ENCODE measurements around the gene WFDC1.
"Not testable (repeated sequence)": the region's sequence is repeated elsewhere in the genome, so short reads cannot be mapped to it uniquely, and the experiment has no call there.

The WFDC1 gene

GRCh38 chr16:84330685-84331050, 36.0 kb downstream of the WFDC1 start:
- no peak for DNase-seq

- DNase-seq, result no peak
These were observed 37.5 kb downstream of the WFDC1 start for GRCh38 chr16:84331998-84332780.

GRCh38 chr16:84332975-84333684, 38.5 kb downstream of the WFDC1 start:
- DNase-seq, result no peak

- no peak for DNase-seq
These were observed 39.4 kb downstream of the WFDC1 start for GRCh38 chr16:84334058-84334457.

- no peak for DNase-seq
These were observed 39.8 kb downstream of the WFDC1 start for GRCh38 chr16:84334482-84334881.

GRCh38 chr16:84337236-84337635, 42.6 kb downstream of the WFDC1 start:
- DNase-seq, result not testable (repeated sequence)

- no peak for DNase-seq
These were observed 44.6 kb downstream of the WFDC1 start for GRCh38 chr16:84339311-84339710.

- DNase-seq, result no peak
These were observed 45.1 kb downstream of the WFDC1 start for GRCh38 chr16:84339766-84340165.

GRCh38 chr16:84340325-84341040, 45.8 kb downstream of the WFDC1 start:
- DNase-seq, result no peak

- DNase-seq, result no peak
These were observed 47.0 kb downstream of the WFDC1 start for GRCh38 chr16:84341528-84342295.

- not testable (repeated sequence) for DNase-seq
These were observed 49.1 kb downstream of the WFDC1 start for GRCh38 chr16:84343800-84344199.

GRCh38 chr16:84344781-84345180, 50.1 kb downstream of the WFDC1 start:
- no peak for DNase-seq

- no peak for DNase-seq
These were observed 52.5 kb downstream of the WFDC1 start for GRCh38 chr16:84347161-84347560.

- no peak for DNase-seq
These were observed 53.8 kb downstream of the WFDC1 start for GRCh38 chr16:84348386-84348888.

GRCh38 chr16:84349862-84350684, 55.4 kb downstream of the WFDC1 start:
- no peak for DNase-seq

- no peak for DNase-seq
These were observed 56.2 kb downstream of the WFDC1 start for GRCh38 chr16:84350685-84351400.

GRCh38 chr16:84351630-84352029, 57.0 kb downstream of the WFDC1 start:
- no peak for DNase-seq

- DNase-seq, result no peak
These were observed 59.6 kb downstream of the WFDC1 start for GRCh38 chr16:84354306-84354705.

GRCh38 chr16:84355149-84355548, 60.5 kb downstream of the WFDC1 start:
- DNase-seq, result no peak

- no peak for DNase-seq
These were observed 61.5 kb downstream of the WFDC1 start for GRCh38 chr16:84356176-84356575.

- no peak for DNase-seq
These were observed 62.0 kb downstream of the WFDC1 start for GRCh38 chr16:84356591-84357116.

Data from effector CD4-positive, alpha-beta T cell (primary cell).